PC-3 (cell line): ENCODE data around the gene UPF3A.

Experiments
- CTCF ChIP-seq: fragments of 300-600 bp; sonication (generic); conservative IDR thresholded peaks from 2 replicates; pipeline ENCODE4 v1.5.1; 2017; ENCODE audit warnings: antibody characterized with exemption, low read depth, mild to moderate bottlenecking, low read length
- EZH2 ChIP-seq: fragments of 300-600 bp; sonication (generic); IDR thresholded peaks from one replicate; pipeline ENCODE4 v1.6.1; 2017; ENCODE audit warnings: antibody characterized with exemption, mild to moderate bottlenecking, low read length; ENCODE audit not compliant: unreplicated experiment

DNA sequence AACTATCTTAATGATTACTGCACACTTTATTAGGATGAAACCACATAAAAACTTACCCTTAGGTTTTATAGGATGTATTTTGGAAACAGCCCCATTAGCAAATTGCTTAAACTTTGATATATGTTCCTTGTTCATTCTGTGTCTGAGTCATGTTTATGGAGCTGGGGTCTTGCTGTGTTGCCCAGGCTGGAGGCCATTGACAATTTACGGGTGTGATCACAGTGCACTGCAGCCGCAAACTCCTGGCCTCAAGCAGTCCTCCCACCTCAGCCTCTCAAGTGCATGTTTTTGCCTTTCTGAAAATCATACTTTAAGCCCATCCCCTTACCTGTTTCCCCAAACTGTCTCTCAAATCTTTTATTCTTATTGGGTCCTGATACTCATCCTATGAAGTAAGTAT, 27.7 kb downstream of the UPF3A start:
- TF ChIP-seq CTCF (no peak), EZH2 (no peak)
